ENCODE measurements around the gene CFAP47.

DNA sequence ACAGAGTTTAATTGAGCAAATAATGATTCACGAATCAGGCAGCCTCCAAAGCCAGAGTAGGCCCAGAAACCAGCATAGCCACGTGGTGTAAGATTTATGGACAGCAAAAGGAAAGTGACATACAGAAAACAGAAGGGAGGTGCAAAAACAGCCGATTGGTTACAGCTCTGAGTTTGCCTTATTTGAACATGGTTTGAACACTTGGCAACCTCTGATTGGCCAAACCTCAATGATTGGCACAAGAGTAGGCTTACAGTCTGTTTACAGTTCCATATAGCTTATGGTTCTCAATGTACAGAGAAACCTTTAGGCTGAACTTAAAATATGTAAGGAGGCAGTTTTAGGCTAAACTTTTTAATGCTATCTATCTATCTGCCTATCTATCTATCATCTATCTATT lies 394.8 kb downstream of the CFAP47 start:
- TF ChIP-seq, protein P1, sequence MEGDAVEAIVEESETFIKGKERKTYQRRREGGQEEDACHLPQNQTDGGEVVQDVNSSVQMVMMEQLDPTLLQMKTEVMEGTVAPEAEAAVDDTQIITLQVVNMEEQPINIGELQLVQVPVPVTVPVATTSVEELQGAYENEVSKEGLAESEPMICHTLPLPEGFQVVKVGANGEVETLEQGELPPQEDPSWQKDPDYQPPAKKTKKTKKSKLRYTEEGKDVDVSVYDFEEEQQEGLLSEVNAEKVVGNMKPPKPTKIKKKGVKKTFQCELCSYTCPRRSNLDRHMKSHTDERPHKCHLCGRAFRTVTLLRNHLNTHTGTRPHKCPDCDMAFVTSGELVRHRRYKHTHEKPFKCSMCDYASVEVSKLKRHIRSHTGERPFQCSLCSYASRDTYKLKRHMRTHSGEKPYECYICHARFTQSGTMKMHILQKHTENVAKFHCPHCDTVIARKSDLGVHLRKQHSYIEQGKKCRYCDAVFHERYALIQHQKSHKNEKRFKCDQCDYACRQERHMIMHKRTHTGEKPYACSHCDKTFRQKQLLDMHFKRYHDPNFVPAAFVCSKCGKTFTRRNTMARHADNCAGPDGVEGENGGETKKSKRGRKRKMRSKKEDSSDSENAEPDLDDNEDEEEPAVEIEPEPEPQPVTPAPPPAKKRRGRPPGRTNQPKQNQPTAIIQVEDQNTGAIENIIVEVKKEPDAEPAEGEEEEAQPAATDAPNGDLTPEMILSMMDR (IDR thresholded peaks at IDR 0.05), result no peak
- TF ChIP-seq POLR2AphosphoS5 (IDR thresholded peaks at IDR 0.05; ENCODE audit: low read depth, low read length), result no peak
- TF ChIP-seq, protein P2, sequence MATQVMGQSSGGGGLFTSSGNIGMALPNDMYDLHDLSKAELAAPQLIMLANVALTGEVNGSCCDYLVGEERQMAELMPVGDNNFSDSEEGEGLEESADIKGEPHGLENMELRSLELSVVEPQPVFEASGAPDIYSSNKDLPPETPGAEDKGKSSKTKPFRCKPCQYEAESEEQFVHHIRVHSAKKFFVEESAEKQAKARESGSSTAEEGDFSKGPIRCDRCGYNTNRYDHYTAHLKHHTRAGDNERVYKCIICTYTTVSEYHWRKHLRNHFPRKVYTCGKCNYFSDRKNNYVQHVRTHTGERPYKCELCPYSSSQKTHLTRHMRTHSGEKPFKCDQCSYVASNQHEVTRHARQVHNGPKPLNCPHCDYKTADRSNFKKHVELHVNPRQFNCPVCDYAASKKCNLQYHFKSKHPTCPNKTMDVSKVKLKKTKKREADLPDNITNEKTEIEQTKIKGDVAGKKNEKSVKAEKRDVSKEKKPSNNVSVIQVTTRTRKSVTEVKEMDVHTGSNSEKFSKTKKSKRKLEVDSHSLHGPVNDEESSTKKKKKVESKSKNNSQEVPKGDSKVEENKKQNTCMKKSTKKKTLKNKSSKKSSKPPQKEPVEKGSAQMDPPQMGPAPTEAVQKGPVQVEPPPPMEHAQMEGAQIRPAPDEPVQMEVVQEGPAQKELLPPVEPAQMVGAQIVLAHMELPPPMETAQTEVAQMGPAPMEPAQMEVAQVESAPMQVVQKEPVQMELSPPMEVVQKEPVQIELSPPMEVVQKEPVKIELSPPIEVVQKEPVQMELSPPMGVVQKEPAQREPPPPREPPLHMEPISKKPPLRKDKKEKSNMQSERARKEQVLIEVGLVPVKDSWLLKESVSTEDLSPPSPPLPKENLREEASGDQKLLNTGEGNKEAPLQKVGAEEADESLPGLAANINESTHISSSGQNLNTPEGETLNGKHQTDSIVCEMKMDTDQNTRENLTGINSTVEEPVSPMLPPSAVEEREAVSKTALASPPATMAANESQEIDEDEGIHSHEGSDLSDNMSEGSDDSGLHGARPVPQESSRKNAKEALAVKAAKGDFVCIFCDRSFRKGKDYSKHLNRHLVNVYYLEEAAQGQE (IDR thresholded peaks at IDR 0.05; ENCODE audit: insufficient read depth in 1 of 2, low read depth in 2 of 2, low read length in 1 of 2), result no peak
- TF ChIP-seq SIN3A (IDR thresholded peaks at IDR 0.05; ENCODE audit: borderline replicate concordance, insufficient read depth, low read depth, low read length), result no peak
- no peak for TF ChIP-seq TCF7L2 (IDR thresholded peaks at IDR 0.05; ENCODE audit: low read depth, low read length)

Measured in Panc1 (cell line).